Activated CD4-positive, alpha-beta T cell treated with anti-CD3 and anti-CD28 coated beads, Interleukin-2, amount 50 U/mL, for 4 hours (primary cell): ENCODE results near the gene KRTAP12-3.

Source experiments
- DNase-seq, 2 experiments: peaks; one replicate each; pipeline ENCODE4 v3.0.0-alpha.2; 2020

Gene KRTAP12-3

GRCh38 chr21:44703731-44704635, 46.3 kb downstream of the KRTAP12-3 start:
- no peak for DNase-seq

GRCh38 chr21:44704636-44705001, 46.9 kb downstream of the KRTAP12-3 start:
- DNase-seq = no peak

- DNase-seq = no peak
Measured at GRCh38 chr21:44706026-44706705, 48.4 kb downstream of the KRTAP12-3 start.

- no peak for DNase-seq
Measured at GRCh38 chr21:44706706-44707581, 49.2 kb downstream of the KRTAP12-3 start.
